ENCODE data around the gene PLPPR2. TPM values are rescaled to one million over a fixed set of nuclear protein-coding genes. Genes with fewer than 3 reads are reported as not detected.
A peak's percentile ranks its signal among the peaks of the same experiment; 100 is the strongest.
"Not testable (repeated sequence)": the region's sequence is repeated elsewhere in the genome, so short reads cannot be mapped to it uniquely, and the experiment has no call there.

PLPPR2 gene
- total RNA-seq, 1 donor from 2014 or later = 2.2 TPM

- CTCF ChIA-PET = no interaction called here
- intact Hi-C loops (cut with micrococcal nuclease) = no loop called here
- no peak overlapping the region for H3K27ac Mint-ChIP-seq
Measured at GRCh38 chr19:11404588-11405222, 49.5 kb downstream of the PLPPR2 start.

GRCh38 chr19:11405846-11406643, 50.8 kb downstream of the PLPPR2 start:
- POLR2A ChIA-PET = interaction anchor here (0.5 to 0.8 kb wide), 2 partner anchors 29 to 31 kb away, joined by 3 read pairs; no protein-coding TSS in a partner anchor
- H3K27me3 Mint-ChIP-seq = peaks cover 7% of the 10 kb centered on the region
- DNase-seq = peak; percentile 32
- H3K27ac Mint-ChIP-seq = no peak overlapping the region
- peaks cover 5% of the 10 kb centered on the region for H3K4me1 Mint-ChIP-seq
- intact Hi-C loops (cut with micrococcal nuclease) = loop anchor here (1.0 kb wide), 2 partner anchors 25 to 113 kb away; no protein-coding TSS in a partner anchor
- H3K9me3 Mint-ChIP-seq = no peaks in the 10 kb centered on the region
- no peaks in the 10 kb centered on the region for H3K36me3 Mint-ChIP-seq (ENCODE audit: low read depth)
- TF ChIP-seq CTCF (IDR thresholded peaks at IDR 0.05) = no peak
- CTCF ChIA-PET = interaction anchor here (0.6 to 1.8 kb wide), 6 partner anchors 21 to 111 kb away, joined by 3 to 7 read pairs (median 3); partner anchors contain the start of gene TSPAN16
- peak; percentile 56 for ATAC-seq (ENCODE audit: low read depth)
- H3K4me3 Mint-ChIP-seq = no peak overlapping the region

More at GRCh38 chr19:11404588-11405222, 49.5 kb downstream of the PLPPR2 start:
- POLR2A ChIA-PET = interaction anchor here (0.7 kb wide), 1 partner anchor 20 kb away, joined by 3 read pairs; the partner anchor contains the start of gene EPOR
- no peak for TF ChIP-seq CTCF (IDR thresholded peaks at IDR 0.05)
- Mint-ChIP-seq H3K4me1 (peaks cover 5% of the 10 kb centered on the region), H3K4me3 (no peak overlapping the region), H3K36me3 (ENCODE audit: low read depth) (no peaks in the 10 kb centered on the region), H3K27me3 (peaks cover 7% of the 10 kb centered on the region), H3K9me3 (no peaks in the 10 kb centered on the region)
- no peak for ATAC-seq (ENCODE audit: low read depth)
- DNase-seq = no peak

GRCh38 chr19:11406703-11407236, 51.5 kb downstream of the PLPPR2 start:
- not testable (repeated sequence) for ATAC-seq (ENCODE audit: low read depth); H3K9me3 Mint-ChIP-seq; H3K4me3 Mint-ChIP-seq; H3K36me3 Mint-ChIP-seq (ENCODE audit: low read depth); H3K4me1 Mint-ChIP-seq; H3K27ac Mint-ChIP-seq; DNase-seq; H3K27me3 Mint-ChIP-seq
- ChIA-PET POLR2A (interaction anchor here (0.5 to 0.9 kb wide), 3 partner anchors 30 to 32 kb away, joined by 3 to 4 read pairs (median 3); partner anchors contain the start of gene SWSAP1), CTCF (interaction anchor here (0.6 to 1.8 kb wide), 5 partner anchors 14 to 111 kb away, joined by 3 to 7 read pairs (median 3); partner anchors contain the start of gene TSPAN16)
- intact Hi-C loops (cut with micrococcal nuclease) = loop anchor here (1.0 kb wide), 2 partner anchors 25 to 113 kb away; no protein-coding TSS in a partner anchor

GRCh38 chr19:11408591-11408990, 53.4 kb downstream of the PLPPR2 start:
- CTCF ChIA-PET = no interaction called here
- Mint-ChIP-seq H3K27me3 (peaks cover 7% of the 10 kb centered on the region), H3K27ac (no peak overlapping the region), H3K4me1 (peaks cover 5% of the 10 kb centered on the region), H3K36me3 (ENCODE audit: low read depth) (no peaks in the 10 kb centered on the region), H3K4me3 (no peak overlapping the region), H3K9me3 (no peaks in the 10 kb centered on the region)
- no peak for TF ChIP-seq CTCF (IDR thresholded peaks at IDR 0.05)
- DNase-seq (no peak), ATAC-seq (ENCODE audit: low read depth) (no peak)
- POLR2A ChIA-PET = no interaction called here
- intact Hi-C loops (cut with micrococcal nuclease) = no loop called here

GRCh38 chr19:11410682-11411081, 55.5 kb downstream of the PLPPR2 start:
- Mint-ChIP-seq H3K4me3 (no peak overlapping the region), H3K27me3 (peaks cover 7% of the 10 kb centered on the region), H3K36me3 (ENCODE audit: low read depth) (no peaks in the 10 kb centered on the region), H3K27ac (no peak overlapping the region), H3K4me1 (peaks cover 5% of the 10 kb centered on the region), H3K9me3 (no peaks in the 10 kb centered on the region)
- CTCF ChIA-PET = no interaction called here
- ATAC-seq (ENCODE audit: low read depth) (no peak), DNase-seq (no peak)
- POLR2A ChIA-PET = no interaction called here
- no peak for TF ChIP-seq CTCF (IDR thresholded peaks at IDR 0.05)
- intact Hi-C loops (cut with micrococcal nuclease) = no loop called here
